ENCODE measurements around the gene SPATA31E1.
"Not testable (repeated sequence)": the region's sequence is repeated elsewhere in the genome, so short reads cannot be mapped to it uniquely, and the experiment has no call there.

DNA sequence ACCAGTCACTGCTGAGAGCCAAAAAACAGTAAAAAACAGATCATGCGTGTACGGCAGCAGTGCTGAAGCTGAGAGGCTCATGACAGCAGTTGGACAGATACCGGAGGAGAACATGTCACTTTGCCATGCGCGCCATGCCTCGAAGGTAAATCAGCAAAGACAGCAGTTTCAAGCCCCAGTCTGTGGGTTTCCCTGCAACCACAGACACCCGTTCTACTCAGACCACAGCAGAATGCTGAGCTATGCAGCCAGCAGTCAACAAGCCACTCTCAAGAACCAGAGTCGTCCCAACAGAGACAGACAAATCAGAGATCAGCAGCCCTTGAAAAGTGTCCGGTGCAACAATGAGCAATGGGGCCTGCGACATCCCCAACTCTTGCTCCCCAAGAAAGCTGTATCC lies 40.3 kb downstream of the SPATA31E1 start:
- TF ChIP-seq, protein P1, sequence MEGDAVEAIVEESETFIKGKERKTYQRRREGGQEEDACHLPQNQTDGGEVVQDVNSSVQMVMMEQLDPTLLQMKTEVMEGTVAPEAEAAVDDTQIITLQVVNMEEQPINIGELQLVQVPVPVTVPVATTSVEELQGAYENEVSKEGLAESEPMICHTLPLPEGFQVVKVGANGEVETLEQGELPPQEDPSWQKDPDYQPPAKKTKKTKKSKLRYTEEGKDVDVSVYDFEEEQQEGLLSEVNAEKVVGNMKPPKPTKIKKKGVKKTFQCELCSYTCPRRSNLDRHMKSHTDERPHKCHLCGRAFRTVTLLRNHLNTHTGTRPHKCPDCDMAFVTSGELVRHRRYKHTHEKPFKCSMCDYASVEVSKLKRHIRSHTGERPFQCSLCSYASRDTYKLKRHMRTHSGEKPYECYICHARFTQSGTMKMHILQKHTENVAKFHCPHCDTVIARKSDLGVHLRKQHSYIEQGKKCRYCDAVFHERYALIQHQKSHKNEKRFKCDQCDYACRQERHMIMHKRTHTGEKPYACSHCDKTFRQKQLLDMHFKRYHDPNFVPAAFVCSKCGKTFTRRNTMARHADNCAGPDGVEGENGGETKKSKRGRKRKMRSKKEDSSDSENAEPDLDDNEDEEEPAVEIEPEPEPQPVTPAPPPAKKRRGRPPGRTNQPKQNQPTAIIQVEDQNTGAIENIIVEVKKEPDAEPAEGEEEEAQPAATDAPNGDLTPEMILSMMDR (IDR thresholded peaks at IDR 0.05): not testable (repeated sequence)
- TF ChIP-seq POLR2A (IDR thresholded peaks at IDR 0.05): not testable (repeated sequence)

Data from testis (tissue), 2 donors.